ENCODE data around the gene HBA2. TPM values are rescaled to one million over a fixed set of nuclear protein-coding genes. Genes with fewer than 3 reads are reported as not detected.
"Not testable (repeated sequence)": the region's sequence is repeated elsewhere in the genome, so short reads cannot be mapped to it uniquely, and the experiment has no call there.

The HBA2 gene
- total RNA-seq, 4 donors from 2014 or later, result 91.3 to 2,323 (median 185) TPM

GRCh38 chr16:175011-175949, 2.6 kb downstream of the HBA2 start:
- no peak for TF ChIP-seq CTCF (IDR thresholded peaks at IDR 0.05)
- no peak for ATAC-seq (ENCODE audit: low FRiP score)

GRCh38 chr16:176006-176405, 3.3 kb downstream of the HBA2 start:
- not testable (repeated sequence) for ATAC-seq (ENCODE audit: low FRiP score); DNase-seq (ENCODE audit: low spot score)

More at GRCh38 chr16:175011-175949, 2.6 kb downstream of the HBA2 start:
- DNase-seq (ENCODE audit: low spot score), result no peak

- ATAC-seq (ENCODE audit: low FRiP score); DNase-seq (ENCODE audit: low spot score): not testable (repeated sequence)
These were observed 4.1 kb downstream of the HBA2 start, which contains the start of gene HBA1 for GRCh38 chr16:176477-177382. Gene HBA1 (plus strand): TSS chr16:176680. CDS start chr16:176717, 37 bp downstream.

- no peak for ATAC-seq (ENCODE audit: low FRiP score)
These were observed 4.7 kb downstream of the HBA2 start for GRCh38 chr16:177394-177822.

GRCh38 chr16:177981-178667, 5.4 kb downstream of the HBA2 start:
- TF ChIP-seq CTCF (IDR thresholded peaks at IDR 0.05), result no peak
- no peak for DNase-seq (ENCODE audit: low spot score)
- no peak for ATAC-seq (ENCODE audit: low FRiP score)

More at GRCh38 chr16:177394-177822, 4.7 kb downstream of the HBA2 start:
- TF ChIP-seq CTCF (IDR thresholded peaks at IDR 0.05), result no peak
- DNase-seq (ENCODE audit: low spot score), result no peak

GRCh38 chr16:178668-179015, 6.0 kb downstream of the HBA2 start:
- DNase-seq (ENCODE audit: low spot score), result no peak
- TF ChIP-seq CTCF (IDR thresholded peaks at IDR 0.05), result no peak
- no peak for ATAC-seq (ENCODE audit: low FRiP score)

GRCh38 chr16:179211-180092, 6.8 kb downstream of the HBA2 start:
- ATAC-seq (ENCODE audit: low FRiP score) (no peak), DNase-seq (ENCODE audit: low spot score) (no peak)
- no peak for TF ChIP-seq CTCF (IDR thresholded peaks at IDR 0.05)

All from omental fat pad (tissue), 4 donors.